Neural progenitor cell (in vitro differentiated cells): ENCODE results near the gene MAP2K7.

Source experiments
- CTCF ChIP-seq: fragments of 200-600 bp; sonication (generic); IDR thresholded peaks from 2 replicates; pipeline ENCODE4 v1.5.1; 2017; ENCODE audit warnings: antibody characterized with exemption, mild to moderate bottlenecking
- EZH2 ChIP-seq: fragments of 200-600 bp; sonication (generic); IDR thresholded peaks from 2 replicates; pipeline ENCODE4 v1.6.1; 2017; ENCODE audit warnings: antibody characterized with exemption, mild to moderate bottlenecking, moderate library complexity

- no peak for TF ChIP-seq EZH2
- TF ChIP-seq CTCF, result no peak
Observed at GRCh38 chr19:7856109-7856591, 47.5 kb upstream of the MAP2K7 start.
